ENCODE measurements around the gene IGF1. TPM values are rescaled to one million over a fixed set of nuclear protein-coding genes. Genes with fewer than 3 reads are reported as not detected.
"Not testable (repeated sequence)": the region's sequence is repeated elsewhere in the genome, so short reads cannot be mapped to it uniquely, and the experiment has no call there.

Gene IGF1
- total and polyA plus RNA-seq, 11 donors: 1.9 to 30.3 (median 13.3) TPM

DNA sequence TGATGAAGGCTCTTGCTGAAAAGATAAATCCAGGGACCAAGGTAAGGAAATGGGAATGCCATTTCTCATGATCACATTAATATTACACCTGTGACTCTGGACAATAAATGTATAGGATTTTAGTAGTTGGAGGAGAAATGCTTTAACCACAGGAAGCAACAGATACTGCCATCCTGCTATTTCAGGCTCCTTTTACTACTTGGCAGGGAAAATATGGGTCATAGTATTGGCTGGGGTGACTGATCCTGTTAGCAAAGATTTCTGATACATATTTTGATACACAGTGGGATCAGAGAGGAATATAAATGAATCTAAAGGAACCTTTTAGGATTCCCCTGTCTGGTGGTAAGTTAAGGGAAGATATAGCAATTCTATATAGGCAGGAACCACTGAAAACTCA lies 115.0 kb downstream of the IGF1 start:
- no peak for ATAC-seq
- Histone ChIP-seq H3K4me3 (no peak overlapping the region), H3K9me3 (no peaks in the 10 kb centered on the region), H3K4me1 (no peaks in the 10 kb centered on the region), H3K27me3 (no peaks in the 10 kb centered on the region), H3K36me3 (no peaks in the 10 kb centered on the region), H3K27ac (no peak overlapping the region)
- no peak for DNase-seq
- intact Hi-C loops (cut with DNase I): no loop called here
- TF ChIP-seq, protein P1, sequence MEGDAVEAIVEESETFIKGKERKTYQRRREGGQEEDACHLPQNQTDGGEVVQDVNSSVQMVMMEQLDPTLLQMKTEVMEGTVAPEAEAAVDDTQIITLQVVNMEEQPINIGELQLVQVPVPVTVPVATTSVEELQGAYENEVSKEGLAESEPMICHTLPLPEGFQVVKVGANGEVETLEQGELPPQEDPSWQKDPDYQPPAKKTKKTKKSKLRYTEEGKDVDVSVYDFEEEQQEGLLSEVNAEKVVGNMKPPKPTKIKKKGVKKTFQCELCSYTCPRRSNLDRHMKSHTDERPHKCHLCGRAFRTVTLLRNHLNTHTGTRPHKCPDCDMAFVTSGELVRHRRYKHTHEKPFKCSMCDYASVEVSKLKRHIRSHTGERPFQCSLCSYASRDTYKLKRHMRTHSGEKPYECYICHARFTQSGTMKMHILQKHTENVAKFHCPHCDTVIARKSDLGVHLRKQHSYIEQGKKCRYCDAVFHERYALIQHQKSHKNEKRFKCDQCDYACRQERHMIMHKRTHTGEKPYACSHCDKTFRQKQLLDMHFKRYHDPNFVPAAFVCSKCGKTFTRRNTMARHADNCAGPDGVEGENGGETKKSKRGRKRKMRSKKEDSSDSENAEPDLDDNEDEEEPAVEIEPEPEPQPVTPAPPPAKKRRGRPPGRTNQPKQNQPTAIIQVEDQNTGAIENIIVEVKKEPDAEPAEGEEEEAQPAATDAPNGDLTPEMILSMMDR (IDR thresholded peaks at IDR 0.05): no peak
- no peak for TF ChIP-seq POLR2A (IDR thresholded peaks at IDR 0.05)

DNA sequence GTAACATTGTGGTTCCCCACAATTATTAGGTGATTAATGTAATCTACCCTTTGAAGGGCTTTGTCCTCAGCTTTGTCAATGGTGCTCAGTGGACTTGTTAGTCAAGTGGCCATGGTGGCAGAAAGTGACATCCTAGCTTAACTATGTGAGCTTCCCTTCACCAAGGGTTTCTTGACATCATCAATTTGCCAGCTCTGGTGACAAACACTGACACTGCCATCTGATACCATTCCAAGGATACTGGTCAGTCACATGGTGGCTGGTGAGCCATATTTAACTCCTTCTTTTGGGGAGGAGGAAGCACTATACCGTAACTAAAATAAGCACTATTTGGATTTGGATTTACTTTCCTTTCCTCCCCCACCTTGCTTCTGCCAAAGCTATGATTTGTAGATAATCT lies 115.7 kb downstream of the IGF1 start:
- H3K4me3 ChIP-seq: no peak overlapping the region
- intact Hi-C loops (cut with DNase I): no loop called here
- no peak overlapping the region for H3K27ac ChIP-seq
- H3K27me3 ChIP-seq: no peaks in the 10 kb centered on the region
- TF ChIP-seq, protein P1 (IDR thresholded peaks at IDR 0.05): no peak
- no peak for TF ChIP-seq POLR2A (IDR thresholded peaks at IDR 0.05)
- no peaks in the 10 kb centered on the region for H3K4me1 ChIP-seq
- ATAC-seq (no peak), DNase-seq (no peak)
- no peaks in the 10 kb centered on the region for H3K9me3 ChIP-seq
- WGBS, 4 donors: 76 to 95% (median 84%) methylated on average over 1 of the region's 1 CpG
- H3K36me3 ChIP-seq: no peaks in the 10 kb centered on the region

DNA sequence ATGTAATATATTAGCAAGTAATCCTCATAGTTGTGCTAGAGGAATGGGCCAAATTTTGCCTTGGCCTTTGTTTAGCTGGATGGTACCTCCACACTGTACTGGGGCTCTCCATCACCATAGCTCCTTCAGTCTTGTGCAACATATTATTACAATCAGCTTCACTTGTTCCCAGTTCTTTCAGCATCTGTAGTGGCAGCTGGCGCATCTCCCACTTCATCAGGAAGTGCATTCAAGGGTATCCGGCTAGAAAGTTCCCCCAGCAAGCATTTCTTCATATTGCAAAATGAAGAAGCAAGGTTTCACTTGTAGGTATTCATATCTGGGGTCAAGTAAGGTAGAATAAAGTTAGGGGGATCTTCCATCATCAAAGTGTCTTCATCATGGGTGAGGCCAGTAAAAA lies 123.7 kb downstream of the IGF1 start:
- Histone ChIP-seq H3K4me1 (no peaks in the 10 kb centered on the region), H3K27ac (no peak overlapping the region), H3K4me3 (no peak overlapping the region), H3K36me3 (no peaks in the 10 kb centered on the region), H3K9me3 (peaks cover 0 to 18% (median 4%) of the 10 kb centered on the region in 12 donors), H3K27me3 (no peaks in the 10 kb centered on the region)
- intact Hi-C loops (cut with DNase I): no loop called here
- WGBS, 4 donors: 60 to 81% (median 67%) methylated on average over 2 of the region's 2 CpGs
- TF ChIP-seq, protein P1 (IDR thresholded peaks at IDR 0.05): no peak
- TF ChIP-seq POLR2A (IDR thresholded peaks at IDR 0.05): no peak
- DNase-seq (no peak), ATAC-seq (no peak)

- H3K36me3 ChIP-seq; H3K4me1 ChIP-seq; ATAC-seq; DNase-seq; H3K27me3 ChIP-seq; H3K27ac ChIP-seq; H3K4me3 ChIP-seq; intact Hi-C loops (cut with DNase I): not testable (repeated sequence)
- 91 to 100% (median 96%) methylated on average over 1 of the region's 1 CpG for WGBS, 4 donors
- H3K9me3 ChIP-seq: peaks cover 0 to 18% (median 4%) of the 10 kb centered on the region in 12 donors
Measured at GRCh38 chr12:102354281-102354680, 126.1 kb downstream of the IGF1 start.

DNA sequence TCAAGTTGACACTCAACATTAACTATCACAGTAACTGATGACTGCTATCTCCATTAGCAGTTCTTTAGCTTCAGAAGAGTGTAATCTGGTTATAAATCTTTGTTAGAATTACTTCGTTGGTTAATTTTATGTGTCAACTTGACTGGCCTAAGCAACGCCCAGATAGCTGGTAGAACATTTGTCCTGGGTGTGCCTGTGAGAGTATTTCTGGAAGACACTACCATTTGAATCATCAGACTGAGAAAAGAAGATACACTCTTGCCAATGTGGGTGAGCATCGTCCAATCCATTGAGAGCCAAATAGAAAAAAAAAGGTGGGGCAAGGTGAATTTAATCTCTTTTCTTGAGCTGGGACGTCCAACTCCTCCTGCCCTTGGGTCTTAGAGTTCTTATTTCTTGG lies 129.0 kb downstream of the IGF1 start:
- Histone ChIP-seq H3K4me3 (no peak overlapping the region), H3K27ac (no peak overlapping the region), H3K9me3 (peaks cover 0 to 18% (median 4%) of the 10 kb centered on the region in 12 donors), H3K36me3 (no peaks in the 10 kb centered on the region), H3K27me3 (no peaks in the 10 kb centered on the region), H3K4me1 (peaks cover 0 to 6% (median 0%) of the 10 kb centered on the region in 12 donors)
- TF ChIP-seq, protein P1 (IDR thresholded peaks at IDR 0.05): no peak
- no peak for TF ChIP-seq POLR2A (IDR thresholded peaks at IDR 0.05)
- DNase-seq (no peak), ATAC-seq (no peak)
- intact Hi-C loops (cut with DNase I): no loop called here
- 61 to 79% (median 74%) methylated on average over 4 of the region's 4 CpGs for WGBS, 4 donors
